OCI-M1 (cell line): ENCODE measurements around the gene TRIM59.
"Not testable (repeated sequence)": the region's sequence is repeated elsewhere in the genome, so short reads cannot be mapped to it uniquely, and the experiment has no call there.

Source experiments
- DNase-seq: peaks from one replicate; lab custom pipeline; 2025; lab: John Stamatoyannopoulos, UW

Gene TRIM59

GRCh38 chr3:160455846-160456245 is 6.3 kb upstream of the TRIM59 start:
- no peak for DNase-seq

GRCh38 chr3:160454995-160455394 is 5.4 kb upstream of the TRIM59 start:
- no peak for DNase-seq

GRCh38 chr3:160452251-160452650 is 2.7 kb upstream of the TRIM59 start:
- not testable (repeated sequence) for DNase-seq

GRCh38 chr3:160451602-160452001 is 2.0 kb upstream of the TRIM59 start:
- no peak for DNase-seq

GRCh38 chr3:160450846-160451245 is 1.3 kb upstream of the TRIM59 start:
- DNase-seq = no peak

- DNase-seq = peak; percentile 59
Observed at GRCh38 chr3:160448845-160449635, 546 bp downstream of the TRIM59 start.

GRCh38 chr3:160447544-160447943 is 2.0 kb downstream of the TRIM59 start:
- DNase-seq = peak; percentile 19

- no peak for DNase-seq
Observed at GRCh38 chr3:160446522-160447056, 3.0 kb downstream of the TRIM59 start.

- DNase-seq = no peak
Observed at GRCh38 chr3:160445854-160446253, 3.7 kb downstream of the TRIM59 start.

GRCh38 chr3:160444411-160444810 is 5.2 kb downstream of the TRIM59 start:
- peak; percentile 29 for DNase-seq

GRCh38 chr3:160440687-160441086 is 8.9 kb downstream of the TRIM59 start:
- DNase-seq = no peak

- DNase-seq = no peak
Observed at GRCh38 chr3:160437083-160437455, 12.5 kb downstream of the TRIM59 start.

GRCh38 chr3:160435747-160436146 is 13.8 kb downstream of the TRIM59 start:
- no peak for DNase-seq

- DNase-seq = no peak
Observed at GRCh38 chr3:160435095-160435494, 14.5 kb downstream of the TRIM59 start.

GRCh38 chr3:160434071-160434470 is 15.5 kb downstream of the TRIM59 start:
- no peak for DNase-seq

- DNase-seq = no peak
Observed at GRCh38 chr3:160427832-160428424, 21.7 kb downstream of the TRIM59 start.

- DNase-seq = no peak
Observed at GRCh38 chr3:160417311-160417710, 32.3 kb downstream of the TRIM59 start.

- DNase-seq = peak; percentile 77
Observed at GRCh38 chr3:160413613-160414248, 35.9 kb downstream of the TRIM59 start.

- no peak for DNase-seq
Observed at GRCh38 chr3:160412477-160412876, 37.1 kb downstream of the TRIM59 start.

GRCh38 chr3:160409812-160410610 is 39.6 kb downstream of the TRIM59 start:
- DNase-seq = no peak

GRCh38 chr3:160403796-160404470 is 45.7 kb downstream of the TRIM59 start:
- peak; percentile 14 for DNase-seq
